DMS53 treated with DMSO at 0.1 percent for 48 hours (cell line): Measurements from ENCODE around the gene MYH11.
A peak's percentile ranks its signal among the peaks of the same experiment; 100 is the strongest.
"Not testable (repeated sequence)": the region's sequence is repeated elsewhere in the genome, so short reads cannot be mapped to it uniquely, and the experiment has no call there.

Experiments used
- DNase-seq: peaks from one replicate; lab custom pipeline; 2025; ENCODE audit not compliant: unreplicated experiment; lab: John Stamatoyannopoulos, UW

MYH11 gene

DNA sequence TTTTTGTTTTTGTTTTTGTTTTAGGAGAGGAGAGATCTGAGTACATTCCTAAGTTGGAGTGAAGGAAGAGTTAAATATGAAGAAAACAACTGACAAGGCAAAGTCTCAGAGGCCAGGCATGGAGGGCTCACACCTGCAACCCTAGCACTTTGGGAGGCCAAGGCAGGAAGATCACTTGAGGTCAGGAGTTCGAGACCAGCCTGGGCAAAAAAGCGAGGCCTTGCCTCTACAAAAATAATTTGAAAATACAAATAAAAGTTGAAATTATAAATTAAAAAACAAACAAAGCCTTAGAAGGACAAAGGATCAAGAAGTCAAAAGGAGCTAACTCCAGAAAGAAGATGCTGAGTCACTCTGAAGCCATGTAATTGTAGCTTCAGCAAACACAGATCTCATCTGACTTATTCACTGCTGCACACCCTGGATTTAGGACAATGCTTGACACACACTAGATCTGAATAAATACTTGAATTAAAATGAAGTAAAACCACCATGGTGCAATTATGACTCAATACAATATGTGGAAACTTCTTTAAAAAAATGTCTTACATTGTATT is 22.5 kb upstream of the MYH11 start:
- DNase-seq: peak; percentile 26

DNA sequence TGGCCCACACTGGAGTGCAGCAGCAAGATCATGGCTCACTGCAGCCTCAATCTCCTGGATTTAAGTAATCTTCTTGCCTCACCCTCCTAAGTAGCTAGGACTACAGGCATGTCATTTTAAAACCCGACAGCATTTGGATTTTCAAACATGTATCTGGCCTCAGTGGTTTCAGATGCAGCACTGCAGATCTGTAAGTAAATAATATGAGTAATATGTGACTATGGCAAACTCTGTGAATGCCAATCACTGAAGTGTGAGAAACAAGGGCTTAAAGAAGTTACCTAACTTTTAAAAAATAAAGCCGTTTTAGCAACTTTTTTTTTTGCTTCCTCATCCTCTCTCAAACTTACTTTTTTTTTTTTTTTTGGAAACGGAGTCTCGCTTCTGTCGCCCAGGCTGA is 19.7 kb upstream of the MYH11 start:
- no peak for DNase-seq

DNA sequence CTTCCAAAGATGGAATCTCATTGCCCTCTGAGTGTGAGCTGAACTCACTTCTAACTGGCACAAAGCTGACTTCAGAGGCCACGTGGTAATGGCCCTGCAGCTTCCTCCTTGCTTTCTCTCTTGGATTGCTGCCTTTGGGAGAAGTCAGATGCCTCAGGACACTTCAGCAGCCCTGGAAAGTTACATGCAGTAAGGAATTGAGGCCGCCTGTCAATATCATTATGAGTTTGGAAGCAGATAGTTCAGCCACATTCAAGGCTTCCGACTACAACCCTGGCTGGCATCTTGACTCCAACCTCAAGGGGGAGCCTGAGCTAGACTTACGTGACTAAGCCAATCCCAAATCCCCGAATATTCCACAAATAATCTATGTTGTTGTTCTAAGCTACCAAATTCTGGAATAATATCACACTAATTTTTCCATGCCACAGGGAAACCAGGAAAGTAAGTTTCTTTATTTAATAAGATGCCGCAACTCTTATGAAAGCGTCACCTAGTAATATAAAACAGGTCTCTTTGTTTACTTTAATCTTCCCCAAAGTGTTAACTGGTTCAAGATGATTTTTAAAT is 18.0 kb upstream of the MYH11 start:
- no peak for DNase-seq

DNA sequence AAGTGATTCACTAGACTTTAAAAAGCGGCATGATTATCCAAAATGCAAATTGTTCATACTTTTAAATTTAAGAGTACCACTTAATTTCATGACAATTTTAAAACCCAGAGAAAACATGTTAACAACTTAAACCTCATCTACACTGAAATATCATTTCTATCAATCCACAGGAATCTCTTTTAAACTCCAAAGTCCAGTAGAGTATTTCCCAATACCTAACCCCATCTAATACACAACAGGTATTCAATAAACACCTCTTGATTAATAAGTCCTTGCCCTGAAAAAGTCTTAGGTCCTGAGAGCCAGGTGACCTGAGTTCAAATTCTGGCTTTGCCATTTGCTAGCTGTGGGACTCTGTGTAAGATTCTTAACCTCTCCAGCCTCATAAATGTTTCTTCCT is 16.9 kb upstream of the MYH11 start:
- no peak for DNase-seq

DNA sequence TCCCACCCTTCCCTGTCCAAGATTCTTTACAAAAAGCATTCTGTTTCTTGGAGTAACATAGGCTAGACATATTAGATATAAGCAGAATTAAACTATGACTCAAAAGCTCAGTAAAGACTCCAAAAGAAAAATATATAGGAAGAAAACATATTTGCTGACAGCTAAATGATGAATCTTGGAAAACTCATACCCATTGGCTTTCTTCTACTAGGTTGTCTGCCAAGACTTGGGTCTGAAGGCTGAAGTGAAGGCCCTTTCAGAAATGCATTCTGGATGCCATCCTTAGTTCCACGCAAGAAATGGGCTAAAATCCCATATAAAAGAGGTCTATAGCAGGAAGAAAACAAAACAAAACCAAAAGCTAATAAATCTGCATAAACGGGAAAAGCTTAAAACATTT is 16.5 kb upstream of the MYH11 start:
- DNase-seq: no peak

DNA sequence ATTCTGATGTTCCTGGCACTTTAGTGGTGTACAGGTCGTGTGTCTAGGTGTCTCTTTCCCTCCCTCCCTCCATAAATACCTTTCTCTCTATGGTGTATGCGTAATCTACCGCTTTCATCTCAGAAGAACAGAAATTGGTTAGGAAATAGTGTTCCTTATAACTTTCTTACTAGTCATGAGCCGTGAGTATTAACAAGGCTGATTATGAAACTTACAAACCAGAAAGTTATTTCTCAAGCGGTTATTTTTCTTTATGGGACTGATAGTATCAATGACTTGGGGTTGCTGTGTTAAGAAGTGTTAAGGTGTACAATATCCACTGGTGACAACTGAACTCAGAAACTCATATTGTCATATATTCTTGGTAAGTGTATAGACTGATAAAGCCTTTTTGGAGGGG is 13.2 kb upstream of the MYH11 start:
- no peak for DNase-seq

DNA sequence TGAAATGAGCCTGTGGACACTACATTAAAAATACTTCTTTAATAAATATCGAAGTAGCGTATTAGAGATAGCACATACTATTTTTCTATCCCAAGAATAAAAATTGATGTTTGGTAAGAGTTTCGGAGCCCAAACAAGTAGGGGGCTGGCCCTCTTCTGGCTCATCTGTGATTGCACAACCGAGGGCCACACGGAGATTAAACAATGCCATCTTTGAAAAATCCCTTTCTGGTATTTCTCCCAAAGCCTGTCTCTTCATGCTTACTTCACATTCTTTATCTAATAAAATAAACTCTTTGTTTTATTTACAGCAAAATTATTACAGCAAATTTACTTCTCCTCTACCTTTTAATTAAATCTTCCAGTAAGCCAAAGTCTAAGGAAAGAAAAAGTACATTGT is 9.6 kb upstream of the MYH11 start:
- DNase-seq: no peak

DNA sequence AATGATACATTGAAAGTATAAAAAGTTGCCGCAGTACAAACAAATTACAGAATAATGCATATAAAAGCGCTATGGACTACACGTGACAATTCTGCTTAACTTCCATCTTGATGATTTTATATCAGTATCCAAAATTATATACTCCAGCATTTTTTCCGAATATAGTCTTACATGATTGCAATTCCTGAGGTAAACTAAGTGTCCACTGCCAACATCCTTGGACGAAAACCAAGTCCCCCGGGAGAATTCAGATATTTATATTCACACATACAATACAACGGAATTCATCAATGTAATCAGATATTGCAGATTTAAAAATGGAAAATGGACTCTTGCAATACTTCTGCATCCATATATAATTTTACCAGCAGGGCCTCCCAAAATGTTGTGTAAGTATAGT is 8.9 kb upstream of the MYH11 start:
- DNase-seq: no peak

DNA sequence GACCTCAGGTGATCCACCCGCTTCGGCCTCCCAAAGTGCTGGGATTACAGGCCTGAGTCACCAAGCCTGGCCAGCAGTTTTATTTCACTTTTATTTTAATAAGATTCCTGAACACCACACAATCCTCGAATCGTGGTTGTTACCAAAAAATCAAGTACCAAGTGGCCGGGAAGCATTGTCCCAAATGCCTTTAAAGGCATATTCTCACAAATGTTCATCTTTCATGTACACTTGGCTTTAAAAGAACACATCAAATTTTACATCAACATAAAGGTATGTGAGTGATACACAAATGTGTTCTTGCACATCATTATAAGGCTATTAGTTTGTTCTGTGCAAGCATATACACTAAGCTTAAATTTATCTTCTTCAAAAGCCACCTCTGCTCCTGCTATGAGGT is 8.1 kb upstream of the MYH11 start:
- DNase-seq: no peak

DNA sequence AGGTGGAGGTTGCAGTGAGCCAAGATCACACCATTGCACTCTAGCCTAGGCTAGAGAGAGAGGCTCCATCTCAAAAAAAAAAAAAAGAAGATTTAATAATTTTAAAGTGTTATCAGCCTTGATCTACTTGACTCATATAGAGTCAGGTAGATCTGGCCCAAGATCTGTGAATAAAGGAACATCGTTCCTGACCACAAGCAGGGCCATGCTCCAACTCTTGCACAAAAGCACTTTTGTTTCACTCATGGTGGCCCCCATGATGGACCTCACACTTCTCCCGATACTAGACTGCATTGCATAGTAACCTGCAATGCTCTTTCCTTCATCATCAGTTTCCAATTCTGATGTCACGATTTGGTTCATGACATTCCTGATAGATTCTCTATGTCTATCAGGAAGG is 5.2 kb upstream of the MYH11 start:
- no peak for DNase-seq

DNA sequence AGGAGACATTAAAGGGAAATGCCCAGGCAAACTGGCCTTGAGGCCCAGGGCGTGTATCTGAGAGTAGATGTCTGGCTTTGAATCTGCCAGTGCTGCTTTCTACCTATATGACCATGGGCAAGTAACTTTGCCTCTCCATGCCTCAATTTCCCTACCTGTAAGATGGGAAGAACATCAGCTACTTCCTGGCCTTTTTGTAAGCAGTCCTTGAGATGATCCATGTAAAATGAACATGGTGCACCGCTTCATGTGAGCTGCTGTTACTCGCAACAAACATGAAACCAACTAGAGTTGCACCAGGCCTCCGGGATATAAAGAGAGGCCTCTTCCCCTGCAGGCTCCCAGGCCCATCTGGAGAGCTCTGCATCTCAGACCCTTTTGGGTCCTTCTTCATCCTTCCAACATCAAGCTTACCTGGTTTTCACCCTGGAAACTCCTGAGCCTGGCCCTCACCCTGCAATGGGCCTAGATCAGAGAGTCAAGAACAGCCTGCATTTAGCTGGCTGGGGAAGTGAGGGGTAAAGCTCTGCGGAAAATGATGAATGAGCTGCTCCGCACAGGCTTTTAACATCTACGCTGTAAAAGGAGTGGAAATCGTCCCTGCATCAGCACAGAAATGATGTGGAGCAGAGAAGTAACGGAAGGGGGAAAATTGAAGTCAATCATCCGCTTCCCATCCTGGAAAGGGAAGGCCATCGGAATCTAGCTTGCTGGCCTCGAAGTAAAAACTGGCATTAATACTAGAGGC is 2.3 kb upstream of the MYH11 start:
- DNase-seq: no peak

DNA sequence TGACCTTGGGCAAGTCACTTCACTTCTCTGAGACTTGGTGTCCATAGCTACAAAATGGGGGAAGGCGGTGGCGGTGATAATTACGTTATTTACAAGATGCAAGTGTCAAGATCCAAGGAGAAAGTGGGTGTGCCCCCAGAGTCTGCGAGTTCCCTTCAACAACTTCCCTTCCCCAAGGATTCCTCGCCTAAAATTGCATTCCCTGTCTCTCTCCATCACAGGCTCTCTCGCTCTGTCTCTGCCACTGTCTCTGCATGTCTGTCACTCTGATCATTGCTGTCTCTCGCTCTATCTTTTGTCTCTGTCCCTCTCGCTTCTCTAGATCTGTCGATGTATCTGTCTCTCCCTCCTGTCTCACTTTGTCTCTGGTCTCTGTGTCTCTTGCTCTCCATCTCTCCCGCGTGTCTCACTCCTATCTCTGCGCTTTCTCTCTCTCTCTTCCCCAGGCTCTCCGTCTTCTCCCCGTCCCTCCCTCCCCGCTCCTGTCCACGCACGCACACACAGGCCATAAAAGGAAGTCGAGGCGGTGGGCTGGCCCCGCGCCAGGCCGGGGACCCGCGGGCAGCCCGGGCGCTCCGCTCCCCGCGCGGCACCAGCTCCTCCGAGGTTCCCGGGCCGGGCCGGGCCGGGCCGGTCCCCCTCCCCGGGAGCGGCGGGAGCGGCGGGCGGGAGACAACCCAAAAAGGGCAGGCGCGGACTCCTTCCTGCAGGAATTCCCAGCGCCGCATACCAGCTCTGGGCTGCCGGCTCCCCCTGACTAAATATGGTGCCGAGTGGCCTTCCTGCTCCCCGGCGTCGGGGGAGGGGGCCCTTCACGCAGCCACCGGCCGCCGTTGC is 1.1 kb upstream of the MYH11 start:
- no peak for DNase-seq

DNA sequence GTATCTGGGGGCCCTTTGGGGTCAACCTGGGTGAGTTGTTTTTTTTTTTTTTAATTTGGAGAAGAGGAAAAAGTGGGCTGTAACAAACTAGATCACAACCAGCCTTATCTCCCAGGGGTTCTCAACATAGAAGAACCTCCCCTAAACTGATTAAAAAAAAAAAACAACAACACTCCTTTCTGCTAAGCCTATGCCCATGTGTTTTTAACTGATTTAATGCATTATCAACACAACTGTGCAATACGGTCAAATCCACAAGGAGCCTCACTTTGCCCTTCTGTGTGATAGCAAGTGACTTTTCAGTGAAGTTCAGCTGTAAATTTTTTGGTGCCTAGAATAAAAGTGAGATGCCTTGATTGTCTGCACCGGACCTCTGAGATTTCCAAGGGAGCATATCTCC is 646 bp downstream of the MYH11 start:
- no peak for DNase-seq

DNA sequence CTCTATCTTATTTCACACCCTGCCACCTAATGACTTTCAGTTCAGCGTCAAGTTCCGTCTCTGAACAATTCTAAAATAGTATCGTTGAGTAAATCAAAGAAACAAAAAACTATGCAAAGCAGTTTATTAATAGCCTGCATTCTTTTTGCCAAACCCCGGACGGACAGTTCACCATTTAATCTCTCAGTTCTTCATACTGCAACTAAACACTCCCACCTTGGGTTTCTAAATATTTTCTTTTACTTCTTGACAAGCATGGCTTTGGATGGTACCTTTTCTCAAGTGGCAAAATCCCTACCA is 1.2 kb downstream of the MYH11 start:
- no peak for DNase-seq

DNA sequence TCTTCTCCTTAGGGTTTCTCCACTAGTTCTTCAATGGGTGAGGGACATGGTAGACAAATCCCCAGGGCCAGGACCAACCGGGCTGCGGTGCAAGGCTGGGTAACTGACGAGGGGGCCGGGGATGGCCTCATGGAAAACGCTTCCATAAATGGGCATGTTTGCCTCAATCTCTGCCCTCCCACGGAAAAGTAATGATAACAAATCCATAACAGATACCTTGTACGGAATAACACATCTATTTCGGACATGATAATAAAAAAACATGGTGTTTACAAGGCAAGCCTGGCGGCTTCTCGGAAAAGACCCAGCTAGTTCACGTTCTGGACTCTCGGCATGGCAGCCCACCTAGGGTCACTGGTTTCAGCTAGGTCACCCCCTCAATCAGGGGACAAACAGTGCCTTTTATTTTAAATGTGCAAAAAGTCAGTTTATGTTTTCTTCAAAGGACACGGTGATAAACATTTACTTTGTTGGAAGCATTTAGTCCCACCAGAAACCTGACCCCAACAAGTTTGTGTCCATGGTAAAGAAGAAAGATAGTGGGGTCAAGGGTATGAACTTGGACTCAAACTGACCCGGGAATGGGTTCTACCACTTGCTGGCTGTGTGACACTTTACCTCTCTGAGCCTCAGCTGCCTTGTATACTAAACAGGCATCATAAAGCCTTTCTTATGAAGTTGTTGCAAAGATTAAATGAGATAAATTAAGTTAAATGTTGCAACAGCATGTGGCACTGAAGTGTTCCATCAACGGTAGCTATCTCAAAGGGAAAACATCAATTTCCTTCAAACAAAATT is 1.7 kb downstream of the MYH11 start:
- no peak for DNase-seq

DNA sequence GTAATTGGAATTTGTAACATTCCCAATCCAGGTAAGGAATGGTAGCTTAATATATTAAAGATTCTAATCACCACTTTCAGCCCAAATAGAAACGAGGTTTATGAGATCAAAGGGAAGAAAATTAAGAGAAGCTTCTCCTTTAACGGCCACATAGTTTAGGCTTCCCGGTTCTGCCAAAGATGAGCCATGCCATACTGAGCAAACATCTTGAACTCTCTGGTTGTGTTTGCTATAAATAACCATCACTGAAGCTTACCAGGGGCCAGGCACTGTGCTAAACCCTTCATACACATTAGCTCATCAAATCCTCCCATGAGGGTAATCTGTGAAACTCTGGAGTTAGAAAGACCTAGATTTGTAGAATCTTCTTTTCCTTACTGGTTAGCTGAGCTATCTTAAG is 2.8 kb downstream of the MYH11 start:
- no peak for DNase-seq

DNA sequence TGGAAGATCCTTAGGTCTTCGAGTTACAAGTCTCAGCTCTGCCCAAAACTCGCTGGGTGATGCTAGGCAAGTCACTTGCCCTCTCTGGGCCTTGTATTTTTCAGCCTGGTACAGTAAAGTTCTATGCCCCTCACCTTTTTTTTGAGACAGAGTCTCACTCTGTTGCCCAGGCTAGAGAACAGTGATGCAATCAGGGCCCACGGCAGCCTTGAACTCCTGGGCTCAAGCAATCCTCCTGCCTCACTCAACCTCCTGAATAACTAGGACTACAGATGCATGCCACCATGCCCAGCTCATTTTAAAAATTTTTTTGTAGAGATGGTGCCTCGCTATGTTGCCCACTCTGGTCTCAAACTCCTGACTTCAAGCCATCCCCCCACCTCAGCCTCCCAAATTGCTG is 3.8 kb downstream of the MYH11 start:
- DNase-seq: no peak

DNA sequence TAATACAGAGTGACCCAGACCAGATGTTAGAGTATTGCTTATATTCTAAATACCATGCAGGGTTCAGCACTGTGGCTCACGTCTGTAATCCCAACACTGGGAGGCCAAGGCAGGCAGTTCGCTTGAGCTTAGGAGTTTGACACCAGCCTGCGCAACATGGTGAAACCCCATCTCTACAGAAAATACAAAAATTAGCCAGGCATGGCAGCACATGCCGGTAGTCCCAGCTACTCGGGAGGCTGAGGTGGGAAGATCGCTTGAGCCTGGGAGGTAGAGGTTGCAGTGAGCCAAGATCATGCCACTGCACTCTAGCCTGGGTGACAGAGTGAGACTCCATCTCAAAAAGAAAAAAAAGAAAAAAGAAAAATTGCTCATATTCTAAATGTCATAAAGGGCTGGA is 6.3 kb downstream of the MYH11 start:
- DNase-seq: not testable (repeated sequence)

DNA sequence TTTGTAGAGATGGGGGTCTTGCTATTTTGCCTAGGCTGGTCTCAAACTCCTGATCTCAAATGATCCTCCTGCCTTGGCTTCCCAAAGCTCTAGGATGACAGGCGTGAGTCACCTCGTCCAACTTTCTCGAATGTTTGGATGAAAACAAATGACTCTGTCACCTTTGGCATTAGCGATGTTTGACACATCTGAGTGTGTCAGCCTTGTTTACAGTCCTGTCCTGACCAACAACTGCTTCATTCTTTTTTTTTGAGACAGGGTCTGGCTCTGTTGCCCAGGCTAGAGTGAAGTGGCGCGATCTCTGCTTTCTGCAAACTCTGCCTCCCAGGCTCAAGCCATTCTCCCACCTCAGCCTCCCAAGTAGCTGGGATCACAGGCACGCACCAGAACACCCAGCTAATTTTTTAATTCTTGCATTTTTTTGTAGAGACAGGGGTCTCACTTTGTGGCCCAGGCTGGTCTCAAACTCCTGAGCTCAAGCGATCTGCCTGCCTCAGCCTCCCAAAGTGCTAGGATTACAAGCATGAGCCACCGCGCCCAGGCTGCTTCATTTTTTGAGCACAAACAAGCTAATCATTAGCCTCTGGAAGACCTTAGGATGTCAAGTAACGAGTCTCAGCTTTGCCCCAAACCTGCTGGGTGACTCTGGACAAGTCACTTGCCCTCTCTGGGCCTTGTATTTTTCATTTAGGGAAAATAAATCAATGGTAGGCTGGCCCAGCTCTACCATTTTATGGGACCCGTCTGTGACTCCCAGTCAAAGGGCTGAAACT is 7.4 kb downstream of the MYH11 start:
- no peak for DNase-seq

DNA sequence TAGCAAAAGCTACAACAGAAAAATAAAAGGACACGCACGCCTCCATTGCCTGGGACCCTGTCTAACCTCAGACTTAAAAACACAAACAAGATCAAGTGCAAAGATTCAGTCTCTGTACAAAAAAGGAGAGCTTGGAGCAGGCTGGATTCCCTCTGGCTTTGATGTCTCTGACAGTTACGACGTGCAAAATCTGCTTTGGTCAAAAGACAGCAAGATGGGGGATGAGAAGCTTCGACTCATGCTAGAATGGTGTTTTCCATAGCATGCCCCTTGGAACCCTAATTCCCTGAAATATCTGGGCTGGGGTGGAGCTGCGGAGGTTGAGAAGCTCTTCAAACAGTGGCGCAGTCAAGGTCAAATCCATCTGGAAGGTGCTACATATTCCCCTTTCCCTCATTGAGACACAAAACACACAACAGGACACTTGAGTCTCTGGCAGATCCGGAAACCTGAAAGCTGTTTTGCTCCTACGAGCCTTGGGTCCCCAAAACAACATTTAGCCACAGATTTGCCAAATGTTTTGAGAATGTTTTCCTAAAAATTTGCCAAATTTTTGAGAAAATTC is 9.1 kb downstream of the MYH11 start:
- DNase-seq: no peak
